NCI-H1048 (cell line): ENCODE measurements around the gene MYADML2.
"Not testable (repeated sequence)": the region's sequence is repeated elsewhere in the genome, so short reads cannot be mapped to it uniquely, and the experiment has no call there.

Source experiments
- DNase-seq: peaks from one replicate; lab custom pipeline; 2025; lab: John Stamatoyannopoulos, UW

The MYADML2 gene

GRCh38 chr17:81924557-81925532 is 22.2 kb downstream of the MYADML2 start:
- DNase-seq = no peak

GRCh38 chr17:81923302-81924260 is 23.5 kb downstream of the MYADML2 start:
- DNase-seq = no peak

- DNase-seq = no peak
These were observed 24.3 kb downstream of the MYADML2 start for GRCh38 chr17:81922566-81923301.

- DNase-seq = no peak
These were observed 25.0 kb downstream of the MYADML2 start for GRCh38 chr17:81921996-81922565.

- no peak for DNase-seq
These were observed 25.5 kb downstream of the MYADML2 start for GRCh38 chr17:81921537-81921862.

GRCh38 chr17:81920612-81921536 is 26.2 kb downstream of the MYADML2 start:
- no peak for DNase-seq

GRCh38 chr17:81918832-81919545 is 28.0 kb downstream of the MYADML2 start:
- no peak for DNase-seq

- DNase-seq = not testable (repeated sequence)
These were observed 28.7 kb downstream of the MYADML2 start for GRCh38 chr17:81918333-81918669.

- DNase-seq = peak; percentile 61
These were observed 29.3 kb downstream of the MYADML2 start, which contains the start of gene SIRT7 for GRCh38 chr17:81917565-81918332. Gene SIRT7, minus strand, starts transcription at chr17:81918176. Its CDS starts 45 bp downstream, at chr17:81918131.

- no peak for DNase-seq
These were observed 30.6 kb downstream of the MYADML2 start for GRCh38 chr17:81916234-81917001.

- no peak for DNase-seq
These were observed 31.7 kb downstream of the MYADML2 start for GRCh38 chr17:81915331-81915730.

- no peak for DNase-seq
These were observed 32.8 kb downstream of the MYADML2 start for GRCh38 chr17:81914103-81914850.

GRCh38 chr17:81913394-81914102 is 33.5 kb downstream of the MYADML2 start:
- no peak for DNase-seq

- no peak for DNase-seq
These were observed 34.4 kb downstream of the MYADML2 start for GRCh38 chr17:81912441-81913309.

- DNase-seq = no peak
These were observed 35.1 kb downstream of the MYADML2 start for GRCh38 chr17:81911969-81912368.
